K562 (cell line): Measurements from ENCODE around the gene SH2D4B. TPM values are rescaled to one million over a fixed set of nuclear protein-coding genes. Genes with fewer than 3 reads are reported as not detected.

ENCODE experiments used
- CBFA2T2 ChIP-seq: fragments of 450-650 bp; conservative IDR thresholded peaks from 2 replicates; pipeline ENCODE4 v1.6.1; 2017; ENCODE audit warnings: mild to moderate bottlenecking
- ESRRA ChIP-seq: fragments of 450-650 bp; IDR thresholded peaks from 2 replicates; pipeline ENCODE4 v1.6.1; 2014; ENCODE audit warnings: low read depth, mild to moderate bottlenecking, moderate library complexity, borderline replicate concordance
- PTBP1 ChIP-seq: fragments of 200-400 bp; formaldehyde crosslinking; IDR thresholded peaks from 2 replicates; pipeline ENCODE4 v1.6.1; 2017; ENCODE audit warnings: low read depth, low read length
- RBM34 ChIP-seq: fragments of 200-400 bp; formaldehyde crosslinking; IDR thresholded peaks from 2 replicates; pipeline ENCODE4 v1.6.1; 2018; ENCODE audit warnings: low read length, borderline replicate concordance; ENCODE audit not compliant: insufficient read depth
- SMARCC2 ChIP-seq: fragments of 450-650 bp; IDR thresholded peaks from 2 replicates; pipeline ENCODE4 v1.6.1; 2017; ENCODE audit warnings: antibody characterized with exemption, moderate library complexity, mild to moderate bottlenecking, low read depth
- ZBTB11 ChIP-seq, 3 experiments: fragments of 200-800 bp in 1 of 3; fragments of 250-450 bp in 1 of 3; fragments of 450-650 bp in 1 of 3; sonication (Bioruptor Pico) in 1 of 3; sonication (Bioruptor generic) in 1 of 3; formaldehyde crosslinking in 1 of 3; IDR thresholded peaks; 2 replicates each; pipeline versions ENCODE4 v1.6.1 to v1.8.0; 2016 to 2022; ENCODE audit warnings: mild to moderate bottlenecking in 2 of 3, missing genetic modification characterization in 2 of 3, missing compliant biosample characterization in 1 of 3, moderate library complexity in 1 of 3
- ZBTB40 ChIP-seq, 2 experiments: fragments of 450-650 bp in 1 of 2; sonication (generic) in 1 of 2; formaldehyde crosslinking in 1 of 2; IDR thresholded peaks; 2 replicates each; pipeline versions ENCODE4 v1.7.1 to v1.9.0; 2016 to 2022; ENCODE audit warnings: inconsistent platforms in 1 of 2, mild to moderate bottlenecking in 1 of 2, missing genetic modification reagents in 1 of 2
- ZBTB8A ChIP-seq: fragments of 450-650 bp; IDR thresholded peaks from 2 replicates; pipeline ENCODE4 v1.6.1; 2018; ENCODE audit warnings: mild to moderate bottlenecking, moderate library complexity; ENCODE audit not compliant: partially characterized antibody
- polyA plus RNA-seq, 8 experiments: library from polyadenylated mRNA; depleted of rRNA in 4 of 8; stranded (reverse) in 5 of 8; unstranded in 3 of 8; fragments of >200 nt; fragmentation: Nextera tagmentation in 2 of 8; fragmentation: Illumina TruSeq in 1 of 8; extraction: Ambion mirVana in 2 of 8; extraction: Trizol in 1 of 8; gene quantifications; 2 replicates each; pipeline versions ENCODE4 v1.2.1 to v1.2.3, GENCODE V29; 2011 to 2014; ENCODE audit warnings: inconsistent platforms in 1 of 8, missing spikeins in 1 of 8
- total RNA-seq, 7 experiments: library from RNA; depleted of rRNA in 6 of 7; stranded (reverse); fragments of >200 nt in 6 of 7; fragmentation: Illumina TruSeq in 2 of 7; extraction: Trizol in 2 of 7; gene quantifications; 2 replicates each; pipeline versions ENCODE4 v1.2.1 to v1.2.3, GENCODE V29; 2011 to 2021; ENCODE audit warnings: low replicate concordance in 1 of 7
- TF ChIP-seq, protein P1 (sequence below): fragments of 450-650 bp; IDR thresholded peaks from 2 replicates; pipeline ENCODE4 v1.6.1; 2014; ENCODE audit warnings: low read depth, mild to moderate bottlenecking, moderate library complexity, borderline replicate concordance

Gene SH2D4B
- total and polyA plus RNA-seq, 9 of the 15 experiments (the other 6 are each of a cell fraction or from before 2014, with no cell fraction given) = 0.03 to 0.14 (median 0.04) TPM; not detected in 4

DNA sequence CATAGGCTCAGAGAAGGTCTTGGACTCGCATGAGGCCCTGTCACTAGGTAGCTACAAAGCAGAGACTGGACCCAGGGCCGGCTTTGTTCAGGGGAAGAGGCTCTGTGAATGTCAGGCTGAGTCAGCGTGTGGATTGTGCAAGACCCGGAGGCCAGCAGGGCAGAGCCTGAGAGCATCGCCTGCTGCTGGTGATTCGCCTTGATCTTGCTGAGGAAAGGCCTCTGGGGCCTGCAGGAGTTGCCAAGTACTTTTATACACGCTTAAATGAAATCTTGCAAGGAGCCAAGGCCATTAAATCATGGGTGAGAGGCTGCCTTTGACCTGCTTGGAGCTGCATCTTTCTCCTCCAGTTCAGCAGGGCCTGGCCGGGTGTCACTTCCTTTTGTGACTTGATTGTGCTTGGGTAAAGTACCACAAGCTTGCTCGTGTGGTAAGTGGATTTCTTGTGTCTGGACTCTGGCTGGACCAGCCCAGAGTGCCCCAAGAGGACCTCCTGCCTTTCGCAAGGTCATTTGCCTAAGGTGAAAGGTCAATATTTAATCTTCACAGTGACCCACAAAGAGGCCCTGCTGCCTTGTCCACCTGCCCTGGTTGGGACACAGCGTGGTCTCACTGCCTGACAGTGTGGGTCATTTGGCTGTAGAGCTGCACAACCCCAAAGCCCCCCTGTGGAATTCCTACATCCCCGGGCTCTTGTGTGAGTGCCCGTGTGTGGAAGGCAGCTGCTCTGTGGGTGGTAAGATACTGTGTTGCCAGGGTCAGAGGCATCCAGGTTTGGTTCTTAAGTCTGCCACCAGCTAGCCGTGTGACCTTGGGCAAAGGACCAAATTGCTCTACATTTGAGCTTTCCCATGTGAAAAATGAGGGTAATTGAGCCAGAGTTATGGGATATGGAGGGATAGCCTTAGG, 38.6 kb upstream of the SH2D4B start (continued):
- TF ChIP-seq ZBTB11 (CRISPR knock-in tag; IDR thresholded peaks at IDR 0.05) = 0 out of 6 replicates have a peak, but pooled peaks of 1 of the 3 experiments have one; percentile 33
- TF ChIP-seq ZBTB8A = no peak
- TF ChIP-seq ZBTB40 (IDR thresholded peaks at IDR 0.05) = no peak
- no peak for TF ChIP-seq ZBTB40 (CRISPR knock-in tag; IDR thresholded peaks at IDR 0.05)
- TF ChIP-seq ESRRA = peak; percentile 40; the same call in 1 of the 2 replicates
- TF ChIP-seq PTBP1 = no peak
- TF ChIP-seq, protein P1, sequence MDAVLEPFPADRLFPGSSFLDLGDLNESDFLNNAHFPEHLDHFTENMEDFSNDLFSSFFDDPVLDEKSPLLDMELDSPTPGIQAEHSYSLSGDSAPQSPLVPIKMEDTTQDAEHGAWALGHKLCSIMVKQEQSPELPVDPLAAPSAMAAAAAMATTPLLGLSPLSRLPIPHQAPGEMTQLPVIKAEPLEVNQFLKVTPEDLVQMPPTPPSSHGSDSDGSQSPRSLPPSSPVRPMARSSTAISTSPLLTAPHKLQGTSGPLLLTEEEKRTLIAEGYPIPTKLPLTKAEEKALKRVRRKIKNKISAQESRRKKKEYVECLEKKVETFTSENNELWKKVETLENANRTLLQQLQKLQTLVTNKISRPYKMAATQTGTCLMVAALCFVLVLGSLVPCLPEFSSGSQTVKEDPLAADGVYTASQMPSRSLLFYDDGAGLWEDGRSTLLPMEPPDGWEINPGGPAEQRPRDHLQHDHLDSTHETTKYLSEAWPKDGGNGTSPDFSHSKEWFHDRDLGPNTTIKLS = no peak; the same call in 1 of the 2 replicates
- TF ChIP-seq RBM34 = no peak
- peak; percentile 33; the same call in 1 of the 2 replicates for TF ChIP-seq CBFA2T2
- TF ChIP-seq SMARCC2 = 0 out of 2 replicates have a peak, but pooled peaks have one; percentile 50
